ENCODE data around the gene ARHGEF4. TPM values are rescaled to one million over a fixed set of nuclear protein-coding genes. Genes with fewer than 3 reads are reported as not detected.

ARHGEF4 gene
- total and polyA plus RNA-seq, 10 of the 15 experiments (the other 5 are each of a cell fraction or from before 2014, with no cell fraction given): 0.02 to 0.24 (median 0.16) TPM; not detected in 6

DNA sequence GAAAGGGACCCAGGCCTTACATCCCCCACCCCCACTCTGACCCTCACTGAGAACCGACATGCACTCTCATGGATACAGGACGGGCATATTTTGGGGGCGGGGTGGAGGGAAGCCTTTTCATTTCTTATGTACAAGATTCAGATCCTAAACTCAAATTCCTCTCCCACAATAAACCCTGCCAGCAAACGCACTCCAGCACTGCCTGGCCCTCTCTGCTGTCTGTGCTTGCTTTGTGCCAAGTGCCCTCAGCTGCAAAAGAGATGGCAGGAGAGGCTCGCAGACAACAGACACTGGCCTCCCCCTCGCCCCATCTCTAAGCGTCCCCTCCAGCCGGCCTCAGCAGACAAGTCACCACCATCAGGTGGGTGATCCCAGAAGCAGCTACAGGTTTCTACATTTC lies 214.2 kb downstream of the ARHGEF4 start:
- in situ Hi-C loops (cut with MboI): no loop called here
- FAIRE-seq (no peak), ATAC-seq (no peak), DNase-seq (ENCODE audit: low read depth, low spot score) (no peak)
- Histone ChIP-seq H4K20me1 (ENCODE audit: control insufficient read depth, insufficient read depth) (peaks cover 5% of the 10 kb centered on the region; the same call in 1 of the 2 replicates), H3K9ac (ENCODE audit: control insufficient read depth, insufficient read depth, low read length) (no peak overlapping the region), H3K79me2 (ENCODE audit: control insufficient read depth, insufficient read depth, low read length) (no peaks in the 10 kb centered on the region), H3K9me3 (replicated peaks; ENCODE audit: control insufficient read depth, insufficient read depth, low read length) (no peaks in the 10 kb centered on the region), H3K4me1 (ENCODE audit: control insufficient read depth, insufficient read depth, low read length) (no peaks in the 10 kb centered on the region), H3K4me3 (no peak overlapping the region), H3K4me2 (ENCODE audit: control insufficient read depth, insufficient read depth) (no peak overlapping the region), H3K36me3 (ENCODE audit: control insufficient read depth in 2 of 2, insufficient read depth in 2 of 2, low read length in 1 of 2) (peaks cover 43 to 50% of the 10 kb centered on the region in 2 experiments), H3K27me3 (replicated peaks in 1 of 2; ENCODE audit: control insufficient read depth in 2 of 2, insufficient read depth in 2 of 2, low read length in 1 of 2) (no peaks in the 10 kb centered on the region), H2AFZ (ENCODE audit: control insufficient read depth, low read depth, low read length) (no peak overlapping the region), H3K27ac (ENCODE audit: control insufficient read depth, insufficient read depth) (no peak overlapping the region)
- BruUV-seq (replicated peaks): no TSS peak
- ChIA-PET RAD21 (ENCODE audit: unreplicated experiment) (no interaction called here), SMC1A (ENCODE audit: uncharacterized antibody, unreplicated experiment) (no interaction called here), CTCF (no interaction called here), POLR2A (interaction anchor here (0.5 kb wide), 1 partner anchor 453 kb away, joined by 3 read pairs; no protein-coding TSS in a partner anchor)
- 95% methylated on average over 8 of the region's 8 CpGs for WGBS (ENCODE audit: insufficient coverage, insufficient replicate concordance, low lambda C conversion rate, missing lambda C conversion rate)
- intact Hi-C loops (cut with micrococcal nuclease; ENCODE audit: unreplicated experiment): no loop called here
- TF ChIP-seq NFXL1 (IDR thresholded peaks at IDR 0.05; ENCODE audit: borderline replicate concordance) (no peak), SIN3A (IDR thresholded peaks at IDR 0.05; ENCODE audit: low read depth, low read length) (no peak), BRCA1 (IDR thresholded peaks at IDR 0.05; ENCODE audit: low read depth, low read length) (no peak), SMAD5 (IDR thresholded peaks at IDR 0.05; ENCODE audit: low read depth) (no peak), ZBTB4 (CRISPR knock-in tag; IDR thresholded peaks at IDR 0.05) (no peak), NR2F1 (conservative IDR thresholded peaks at IDR 0.05) (no peak), MXI1 (IDR thresholded peaks at IDR 0.05; ENCODE audit: low read depth, low read length) (no peak), CEBPB (IDR thresholded peaks at IDR 0.05; ENCODE audit: borderline replicate concordance in 1 of 2, low read depth in 2 of 2, low read length in 2 of 2) (no peak)
- TF ChIP-seq, protein P1, sequence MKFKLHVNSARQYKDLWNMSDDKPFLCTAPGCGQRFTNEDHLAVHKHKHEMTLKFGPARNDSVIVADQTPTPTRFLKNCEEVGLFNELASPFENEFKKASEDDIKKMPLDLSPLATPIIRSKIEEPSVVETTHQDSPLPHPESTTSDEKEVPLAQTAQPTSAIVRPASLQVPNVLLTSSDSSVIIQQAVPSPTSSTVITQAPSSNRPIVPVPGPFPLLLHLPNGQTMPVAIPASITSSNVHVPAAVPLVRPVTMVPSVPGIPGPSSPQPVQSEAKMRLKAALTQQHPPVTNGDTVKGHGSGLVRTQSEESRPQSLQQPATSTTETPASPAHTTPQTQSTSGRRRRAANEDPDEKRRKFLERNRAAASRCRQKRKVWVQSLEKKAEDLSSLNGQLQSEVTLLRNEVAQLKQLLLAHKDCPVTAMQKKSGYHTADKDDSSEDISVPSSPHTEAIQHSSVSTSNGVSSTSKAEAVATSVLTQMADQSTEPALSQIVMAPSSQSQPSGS (IDR thresholded peaks at IDR 0.05; ENCODE audit: low read length): no peak
